Placental epithelial cell (primary cell): Measurements from ENCODE around the gene ZNF487. TPM values are rescaled to one million over a fixed set of nuclear protein-coding genes. Genes with fewer than 3 reads are reported as not detected.

Source experiments
- small RNA-seq: library from RNA; depleted of rRNA; stranded (forward); fragments of <200 nt; gene quantifications from one replicate; pipeline ENCODE3, GENCODE V24; 2012
- total RNA-seq: library from RNA; depleted of rRNA; stranded (reverse); fragments of >200 nt; gene quantifications from 2 replicates; pipeline ENCODE4 v1.2.3, GENCODE V29; 2012

Gene ZNF487
- 2.9 and 5.9 TPM in 2 replicates for total RNA-seq

GRCh38 chr10:43436291-43437140, at the start of gene ZNF487:
TSS of gene ZNF487 (plus strand) at chr10:43437111. CDS start at chr10:43475814, 38,703 bp downstream.

GRCh38 chr10:43408710-43409384, 28.1 kb upstream of the ZNF487 start, which contains the start of gene HNRNPF:
TSS of gene HNRNPF (minus strand) at chr10:43409186. CDS start at chr10:43387884, 21,302 bp downstream.

Small RNA genes within 50 kb of the gene (small RNA-seq; reads per million reads assigned to genes)
- gene RNU7-193P (0.32 reads per million, percentile 8 among the genes with 10 or more reads in this experiment), gene SNORD3J (0.37 reads per million, percentile 15 among the genes with 10 or more reads in this experiment)

Other genes starting within 250 kb of the ZNF487 start
- gene RASGEF1A, start 170.0 kb upstream of the ZNF487 start, total RNA-seq, result 1.2 and 11.2 TPM in 2 replicates
- gene FXYD4, start 65.5 kb upstream of the ZNF487 start, total RNA-seq, result not detected in 2 replicates
- gene HNRNPF, start 27.9 kb upstream of the ZNF487 start, total RNA-seq, result 154 and 162 TPM in 2 replicates
- 3.5 and 4.4 TPM in 2 replicates for gene ZNF239, start 137.5 kb downstream of the ZNF487 start, total RNA-seq
- 2.6 and 2.7 TPM in 2 replicates for gene ZNF485, start 169.3 kb downstream of the ZNF487 start, total RNA-seq
- 17.6 and 35.3 TPM in 2 replicates for gene ZNF32, start 211.8 kb downstream of the ZNF487 start, total RNA-seq